MM.1S (cell line): ENCODE data around the gene RTL9.

Experiments
- CTCF ChIP-seq: fragments of 300-600 bp; sonication (generic); IDR thresholded peaks from 2 replicates; pipeline ENCODE4 v1.5.1; 2016; ENCODE audit warnings: antibody characterized with exemption, low read length, mixed read lengths
- EZH2 ChIP-seq: fragments of 300-600 bp; sonication (generic); optimal IDR thresholded peaks from 2 replicates; pipeline ENCODE3; 2017; ENCODE audit warnings: low read depth, mild to moderate bottlenecking, antibody characterized with exemption, low read length, mixed read lengths
- EZH2phosphoT487 ChIP-seq: fragments of 300-600 bp; sonication (generic); IDR thresholded peaks from 2 replicates; pipeline ENCODE4 v1.6.1; 2018; ENCODE audit warnings: antibody characterized with exemption, low read length

- TF ChIP-seq CTCF (no peak), EZH2 (no peak), EZH2phosphoT487 (no peak)
Observed at GRCh38 chrX:110338935-110339334, 19.7 kb upstream of the RTL9 start.
